Measurements from ENCODE around the gene TXNDC17. TPM values are rescaled to one million over a fixed set of nuclear protein-coding genes. Genes with fewer than 3 reads are reported as not detected.
"Not testable (repeated sequence)": the region's sequence is repeated elsewhere in the genome, so short reads cannot be mapped to it uniquely, and the experiment has no call there.

TXNDC17 gene
- total and polyA plus RNA-seq, 3 donors from 2014 or later, result 101 to 119 (median 119) TPM

- no peaks in the 10 kb centered on the region for H3K36me3 ChIP-seq (ENCODE audit: low read depth, missing control alignments)
- no peak overlapping the region for H3K4me3 ChIP-seq
- no peak for TF ChIP-seq CTCF (IDR thresholded peaks at IDR 0.05)
- TF ChIP-seq POLR2A (IDR thresholded peaks at IDR 0.05), result no peak
- H3K9me3 ChIP-seq, result no peaks in the 10 kb centered on the region
- WGBS, 2 donors, result 36 to 37% methylated on average over 46 of the region's 46 CpGs
- intact Hi-C loops (cut with DNase I; ENCODE audit: low total_unique reads), result no loop called here
- no peak for DNase-seq
- no peaks in the 10 kb centered on the region for H3K27me3 ChIP-seq
- peaks cover 17% of the 10 kb centered on the region for H3K4me1 ChIP-seq
- no peak overlapping the region for H3K27ac ChIP-seq
These were observed 14.2 kb downstream of the TXNDC17 start for GRCh38 chr17:6654841-6655731.

- H3K9me3 ChIP-seq; DNase-seq; H3K36me3 ChIP-seq (ENCODE audit: low read depth, missing control alignments); H3K27ac ChIP-seq; H3K4me3 ChIP-seq; intact Hi-C loops (cut with DNase I; ENCODE audit: low total_unique reads); H3K27me3 ChIP-seq: not testable (repeated sequence)
- H3K4me1 ChIP-seq, result peaks cover 11% of the 10 kb centered on the region
- WGBS, 2 donors, result 4% methylated on average over 12 to 36 of the region's 41 CpGs
These were observed 15.0 kb downstream of the TXNDC17 start for GRCh38 chr17:6655732-6656361.

GRCh38 chr17:6656797-6657632 lies 16.2 kb downstream of the TXNDC17 start:
- H3K9me3 ChIP-seq; H3K27me3 ChIP-seq; H3K36me3 ChIP-seq (ENCODE audit: low read depth, missing control alignments); intact Hi-C loops (cut with DNase I; ENCODE audit: low total_unique reads); H3K27ac ChIP-seq; H3K4me3 ChIP-seq; H3K4me1 ChIP-seq; DNase-seq: not testable (repeated sequence)
- 7 to 18% methylated on average over 23 to 47 of the region's 55 CpGs for WGBS, 2 donors

- no peak overlapping the region for H3K4me3 ChIP-seq
- TF ChIP-seq POLR2A (IDR thresholded peaks at IDR 0.05) (no peak), CTCF (IDR thresholded peaks at IDR 0.05) (no peak)
- H3K27ac ChIP-seq, result no peak overlapping the region
- no peaks in the 10 kb centered on the region for H3K36me3 ChIP-seq (ENCODE audit: low read depth, missing control alignments)
- H3K9me3 ChIP-seq, result no peaks in the 10 kb centered on the region
- no peaks in the 10 kb centered on the region for H3K27me3 ChIP-seq
- no peak for DNase-seq
- 73 to 86% methylated on average over 9 to 18 of the region's 18 CpGs for WGBS, 2 donors
- intact Hi-C loops (cut with DNase I; ENCODE audit: low total_unique reads), result no loop called here
- H3K4me1 ChIP-seq, result peaks cover under 1% of the 10 kb centered on the region
These were observed 16.9 kb downstream of the TXNDC17 start for GRCh38 chr17:6657633-6658287.

GRCh38 chr17:6658411-6658810 lies 17.6 kb downstream of the TXNDC17 start:
- intact Hi-C loops (cut with DNase I; ENCODE audit: low total_unique reads); H3K27me3 ChIP-seq; H3K27ac ChIP-seq; H3K4me3 ChIP-seq; H3K9me3 ChIP-seq; DNase-seq; H3K36me3 ChIP-seq (ENCODE audit: low read depth, missing control alignments); H3K4me1 ChIP-seq: not testable (repeated sequence)
- 92 to 94% methylated on average over 2 of the region's 5 CpGs for WGBS, 2 donors

Measured in testis (tissue), 3 donors.